Measurements from ENCODE around the gene PLK3. TPM values are rescaled to one million over a fixed set of nuclear protein-coding genes. Genes with fewer than 3 reads are reported as not detected.

Gene PLK3
- total RNA-seq, 1 donor = 33.7 TPM

GRCh38 chr1:44803312-44804095 lies 3.3 kb downstream of the PLK3 start:
- peak overlapping the region; percentile 66 for H3K27ac ChIP-seq (ENCODE audit: low read depth, low read length)
- no peaks in the 10 kb centered on the region for H3K27me3 ChIP-seq (ENCODE audit: insufficient read depth, low read length)
- peaks cover 49% of the 10 kb centered on the region for H3K4me1 ChIP-seq (ENCODE audit: insufficient read depth, low read length)
- H3K36me3 ChIP-seq (ENCODE audit: insufficient read depth, low read length) = peaks cover 47% of the 10 kb centered on the region
- peaks cover 50% of the 10 kb centered on the region for H3K79me2 ChIP-seq (ENCODE audit: insufficient read depth, low read length)
- peak overlapping the region; percentile 82 for H3K4me3 ChIP-seq (ENCODE audit: insufficient read depth, low read length)
- no peaks in the 10 kb centered on the region for H3K9me3 ChIP-seq (ENCODE audit: low read depth, low read length)
- DNase-seq (ENCODE audit: insufficient read length, low spot score, missing footprints) = peak; percentile 60
- H3K4me2 ChIP-seq (ENCODE audit: insufficient read depth, low read length) = peak overlapping the region; percentile 93
- peaks cover 19% of the 10 kb centered on the region for H4K20me1 ChIP-seq (ENCODE audit: insufficient read depth, low read length)
- no peak for TF ChIP-seq CTCF (IDR thresholded peaks at IDR 0.05; ENCODE audit: extremely low read depth, low read depth, low read length)
- H2AFZ ChIP-seq (ENCODE audit: low read length) = no peak overlapping the region

GRCh38 chr1:44805311-44806024 lies 5.3 kb downstream of the PLK3 start:
- H3K4me3 ChIP-seq (ENCODE audit: insufficient read depth, low read length) = no peak overlapping the region
- H3K27ac ChIP-seq (ENCODE audit: low read depth, low read length) = peak overlapping the region; percentile 29
- peaks cover 66% of the 10 kb centered on the region for H3K4me1 ChIP-seq (ENCODE audit: insufficient read depth, low read length)
- peaks cover 60% of the 10 kb centered on the region for H3K79me2 ChIP-seq (ENCODE audit: insufficient read depth, low read length)
- no peaks in the 10 kb centered on the region for H3K9me3 ChIP-seq (ENCODE audit: low read depth, low read length)
- H3K27me3 ChIP-seq (ENCODE audit: insufficient read depth, low read length) = no peaks in the 10 kb centered on the region
- peak; percentile 44 for DNase-seq (ENCODE audit: insufficient read length, low spot score, missing footprints)
- TF ChIP-seq CTCF (IDR thresholded peaks at IDR 0.05; ENCODE audit: extremely low read depth, low read depth, low read length) = no peak
- H3K36me3 ChIP-seq (ENCODE audit: insufficient read depth, low read length) = peaks cover 55% of the 10 kb centered on the region
- no peak overlapping the region for H3K4me2 ChIP-seq (ENCODE audit: insufficient read depth, low read length)
- peaks cover 19% of the 10 kb centered on the region for H4K20me1 ChIP-seq (ENCODE audit: insufficient read depth, low read length)
- no peak overlapping the region for H2AFZ ChIP-seq (ENCODE audit: low read length)

GRCh38 chr1:44806025-44806703 lies 6.0 kb downstream of the PLK3 start:
- Histone ChIP-seq H3K36me3 (ENCODE audit: insufficient read depth, low read length) (peaks cover 57% of the 10 kb centered on the region), H3K9me3 (ENCODE audit: low read depth, low read length) (no peaks in the 10 kb centered on the region), H3K79me2 (ENCODE audit: insufficient read depth, low read length) (peaks cover 56% of the 10 kb centered on the region), H3K27me3 (ENCODE audit: insufficient read depth, low read length) (no peaks in the 10 kb centered on the region), H2AFZ (ENCODE audit: low read length) (no peak overlapping the region), H3K4me2 (ENCODE audit: insufficient read depth, low read length) (no peak overlapping the region), H3K4me1 (ENCODE audit: insufficient read depth, low read length) (peaks cover 73% of the 10 kb centered on the region), H4K20me1 (ENCODE audit: insufficient read depth, low read length) (peaks cover 15% of the 10 kb centered on the region), H3K4me3 (ENCODE audit: insufficient read depth, low read length) (no peak overlapping the region), H3K27ac (ENCODE audit: low read depth, low read length) (peak overlapping the region; percentile 99)
- DNase-seq (ENCODE audit: insufficient read length, low spot score, missing footprints) = peak; percentile 74
- TF ChIP-seq CTCF (IDR thresholded peaks at IDR 0.05; ENCODE audit: extremely low read depth, low read depth, low read length) = no peak
